GM18907 (cell line): Measurements from ENCODE around the gene PLXNB2.
"Not testable (repeated sequence)": the region's sequence is repeated elsewhere in the genome, so short reads cannot be mapped to it uniquely, and the experiment has no call there.

Source experiments
- ATAC-seq: cut with Tn5 transposase; IDR thresholded peaks from one replicate; pipeline ENCODE4 v1.9.1; 2021; ENCODE audit warnings: mild to moderate bottlenecking, moderate library complexity; ENCODE audit not compliant: unreplicated experiment

PLXNB2 gene

DNA sequence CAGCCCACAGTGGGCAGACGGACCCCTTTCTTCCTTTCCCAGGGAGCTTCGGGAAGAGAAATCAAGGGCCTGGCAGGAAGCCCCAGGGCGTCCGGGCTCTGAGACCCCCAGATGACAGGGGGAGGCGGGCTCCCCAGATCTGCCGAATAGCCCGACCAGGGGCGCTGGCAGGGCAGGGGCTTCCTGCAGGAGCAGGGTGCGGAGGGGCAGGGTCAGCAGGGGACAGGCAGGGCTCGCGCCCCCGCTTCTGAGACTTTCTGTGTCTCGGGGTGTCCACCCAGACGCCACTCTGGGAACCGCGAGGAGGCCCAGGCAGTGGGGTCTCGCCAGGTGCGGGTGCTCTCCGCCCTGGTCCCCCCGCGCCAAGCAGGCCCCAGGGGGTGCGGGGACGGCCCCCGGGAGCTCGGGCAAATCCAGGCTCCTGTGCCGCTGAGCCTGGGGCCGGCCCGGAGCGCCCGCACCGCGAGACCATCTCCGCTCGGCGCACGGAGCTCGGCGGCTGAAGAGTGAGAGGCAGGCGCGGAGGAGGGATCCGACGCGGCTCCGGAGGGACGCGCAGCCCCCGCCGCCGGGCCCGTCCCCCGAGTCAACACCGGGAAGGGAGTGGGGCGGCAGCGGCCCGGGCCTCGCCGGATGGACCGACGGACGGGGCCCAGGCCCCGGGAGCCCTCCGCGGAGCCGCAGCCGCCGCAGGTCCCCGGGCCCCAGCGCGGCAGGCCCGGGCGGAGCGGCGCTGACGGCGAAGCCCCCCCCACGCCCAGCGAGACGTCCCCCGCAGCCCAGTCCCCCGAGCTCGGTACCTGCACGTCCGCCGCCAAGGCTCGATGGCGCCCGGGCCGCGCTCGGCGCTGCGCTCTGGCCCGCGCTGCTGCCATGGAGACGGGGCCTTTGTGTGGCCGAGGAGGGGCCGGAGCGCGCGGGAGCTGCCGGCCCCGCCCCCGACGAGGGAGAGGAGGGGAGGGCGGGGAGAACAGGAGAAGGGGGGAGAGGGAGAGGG lies at the start of gene PLXNB2:
PLXNB2 (minus strand) TSS at position 894 of the 997 bp plus-strand sequence. CDS start 17,062 bp downstream, outside the sequence.
- no peak for ATAC-seq

GRCh38 chr22:50357222-50357621 lies 49.8 kb upstream of the PLXNB2 start:
- no peak for ATAC-seq

- ATAC-seq: no peak
Observed at GRCh38 chr22:50356186-50356585, 48.7 kb upstream of the PLXNB2 start.

DNA sequence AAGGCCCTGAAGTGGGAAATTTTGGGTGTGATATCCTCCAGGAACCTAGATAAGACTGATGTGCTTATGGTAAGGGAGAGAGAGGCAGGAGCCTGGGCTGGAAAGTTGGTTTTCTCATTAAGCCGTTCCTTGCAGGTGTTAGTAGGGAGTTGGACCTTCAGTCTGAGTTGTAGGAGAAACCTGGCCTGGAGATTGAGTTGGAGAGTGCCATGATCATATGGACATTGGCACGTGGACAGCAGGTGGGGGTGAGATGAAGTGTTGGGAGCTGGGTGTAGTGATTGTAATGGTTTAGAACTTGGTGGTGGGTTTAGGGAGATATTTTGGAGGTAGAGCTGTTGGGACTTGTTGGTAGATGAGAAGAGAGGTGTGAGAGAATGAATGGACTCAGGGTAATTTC lies 40.6 kb upstream of the PLXNB2 start:
- no peak for ATAC-seq

DNA sequence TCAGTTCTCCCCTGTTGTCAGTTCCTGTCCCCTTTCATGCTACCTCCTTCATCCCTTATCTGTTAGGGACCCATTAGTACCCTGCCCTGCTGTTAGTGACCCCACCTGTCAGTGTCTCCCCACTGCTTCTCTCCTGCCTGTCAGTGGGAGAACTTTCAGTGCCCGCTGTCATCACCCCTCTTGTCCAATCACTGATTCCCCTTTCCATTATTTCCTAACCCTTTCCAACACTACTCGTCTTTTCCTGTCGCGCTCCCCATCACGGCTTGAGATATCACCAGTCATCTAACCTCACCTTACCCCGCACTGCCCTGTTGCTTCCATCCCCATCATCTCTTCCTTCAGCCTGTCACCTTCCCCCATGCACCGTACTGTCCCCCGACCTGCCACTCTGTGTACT lies 39.7 kb upstream of the PLXNB2 start:
- ATAC-seq: no peak

GRCh38 chr22:50346470-50346869 lies 39.0 kb upstream of the PLXNB2 start:
- no peak for ATAC-seq

GRCh38 chr22:50343541-50343935 lies 36.1 kb upstream of the PLXNB2 start:
- ATAC-seq: no peak

- peak; percentile 73 for ATAC-seq
Observed at GRCh38 chr22:50342651-50343540, 35.5 kb upstream of the PLXNB2 start, which contains the start of gene PPP6R2. PPP6R2 (plus strand) TSS chr22:50343327; CDS start chr22:50393909, 50,582 bp downstream.

DNA sequence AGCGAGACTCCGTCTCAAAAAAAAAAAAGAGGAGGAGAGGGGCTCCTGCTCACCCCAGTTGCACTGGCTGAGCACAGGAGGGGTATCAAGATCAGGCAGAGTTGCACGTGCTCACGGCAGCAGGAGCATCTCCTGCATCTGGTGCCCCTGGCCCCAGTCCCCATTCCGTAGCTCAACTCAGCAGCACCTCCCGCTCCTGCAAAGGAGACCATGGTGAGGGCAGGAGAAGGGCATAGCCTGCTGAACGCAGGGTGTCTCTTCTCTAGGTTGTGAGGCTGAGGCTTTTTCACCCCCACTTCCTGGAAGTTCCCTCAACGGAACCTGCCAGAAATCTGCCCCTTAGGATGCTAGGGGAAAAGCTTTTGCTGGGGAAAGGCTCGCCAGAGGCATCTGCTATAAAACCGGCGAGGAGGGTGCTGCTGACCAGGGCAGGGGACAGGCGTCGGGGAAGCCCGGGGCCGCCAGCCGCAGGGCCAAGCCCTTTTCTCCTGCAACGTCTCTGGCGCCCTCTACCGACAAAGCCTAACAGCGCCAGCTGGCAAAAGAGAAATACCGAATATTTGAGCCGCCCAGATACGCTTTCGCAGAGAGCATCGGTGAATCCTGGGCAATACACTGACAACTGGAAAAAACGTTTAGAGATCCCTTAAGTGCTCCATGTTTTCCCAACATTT lies 34.7 kb upstream of the PLXNB2 start:
- peak; percentile 70 for ATAC-seq

DNA sequence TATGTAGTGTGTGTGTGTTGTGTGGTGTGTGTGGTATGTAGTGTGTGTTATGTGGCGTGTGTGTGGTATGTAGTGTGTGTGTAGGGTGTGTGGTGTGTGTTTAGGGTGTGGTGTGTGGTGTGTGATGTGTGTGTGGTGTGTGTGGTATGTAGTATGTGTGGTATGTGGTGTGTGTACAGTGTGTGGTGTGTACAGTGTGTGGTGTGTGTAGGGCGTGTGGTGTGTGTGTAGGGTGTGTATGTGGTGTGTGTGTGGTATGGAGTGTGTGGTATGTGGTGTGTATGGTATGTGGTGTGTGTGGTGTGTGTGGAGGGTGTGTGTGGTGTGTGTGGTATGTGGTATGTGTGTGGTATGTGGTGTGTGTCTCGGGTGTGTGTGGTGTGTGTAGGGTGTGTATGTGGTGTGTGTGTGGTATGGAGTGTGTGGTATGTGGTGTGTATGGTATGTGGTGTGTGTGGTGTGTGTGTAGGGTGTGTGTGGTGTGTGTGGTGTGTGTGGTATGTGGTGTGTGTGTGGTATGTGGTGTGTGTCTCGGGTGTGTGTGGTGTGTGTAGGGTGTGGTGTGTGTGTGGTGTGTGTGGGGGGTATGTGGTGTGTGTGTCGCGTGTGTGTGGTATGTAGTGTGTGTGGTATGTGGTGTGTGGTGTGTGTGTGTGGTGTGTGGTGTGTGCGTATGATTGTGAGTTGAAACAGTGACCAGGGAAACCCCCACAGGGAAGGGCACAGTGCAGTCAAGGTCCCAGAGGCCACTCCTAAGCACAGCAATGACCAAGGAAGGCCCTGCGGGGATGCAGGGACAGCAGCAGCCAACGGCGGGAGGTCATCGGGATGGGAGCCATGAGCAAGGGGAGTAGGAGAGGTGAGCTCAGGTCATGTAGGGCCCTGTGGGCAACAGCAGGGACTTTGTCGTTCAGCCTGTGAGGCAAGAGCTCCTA lies 32.8 kb upstream of the PLXNB2 start:
- no peak for ATAC-seq

DNA sequence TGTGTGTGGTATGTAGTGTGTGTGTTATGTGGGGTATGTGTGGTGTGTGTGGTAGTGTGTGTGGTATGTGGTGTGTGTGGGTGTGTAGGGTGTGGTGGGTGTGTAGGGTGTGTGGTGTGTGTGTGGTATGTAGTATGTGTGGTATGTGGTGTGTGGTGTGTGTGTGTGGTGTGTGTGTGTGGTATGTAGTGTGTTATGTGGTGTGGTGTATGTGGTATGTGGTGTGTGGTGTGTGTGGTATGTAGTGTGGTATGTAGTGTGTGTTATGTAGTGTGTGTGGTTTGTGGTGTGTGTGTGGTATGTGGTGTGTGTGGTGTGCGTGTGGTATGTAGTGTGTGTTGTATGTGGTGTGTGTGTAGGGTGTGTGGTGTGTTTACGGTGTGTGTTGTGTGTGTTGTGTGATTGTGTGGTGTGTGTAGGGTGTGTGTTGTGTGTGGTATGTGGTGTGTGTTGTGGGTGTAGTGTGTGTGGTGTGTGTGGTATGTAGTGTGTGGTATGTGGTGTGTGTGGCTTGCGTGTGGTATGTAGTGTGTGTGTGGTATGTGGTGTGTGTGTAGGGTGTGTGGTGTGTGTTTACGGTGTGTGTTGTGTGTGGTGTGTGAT lies 31.5 kb upstream of the PLXNB2 start:
- ATAC-seq: no peak

GRCh38 chr22:50338042-50338573 lies 30.7 kb upstream of the PLXNB2 start:
- no peak for ATAC-seq

GRCh38 chr22:50337262-50338041 lies 30.0 kb upstream of the PLXNB2 start:
- no peak for ATAC-seq

- not testable (repeated sequence) for ATAC-seq
Observed at GRCh38 chr22:50334433-50334832, 27.0 kb upstream of the PLXNB2 start.

GRCh38 chr22:50329236-50329635 lies 21.8 kb upstream of the PLXNB2 start:
- no peak for ATAC-seq

- no peak for ATAC-seq
Observed at GRCh38 chr22:50327711-50328019, 20.2 kb upstream of the PLXNB2 start.

DNA sequence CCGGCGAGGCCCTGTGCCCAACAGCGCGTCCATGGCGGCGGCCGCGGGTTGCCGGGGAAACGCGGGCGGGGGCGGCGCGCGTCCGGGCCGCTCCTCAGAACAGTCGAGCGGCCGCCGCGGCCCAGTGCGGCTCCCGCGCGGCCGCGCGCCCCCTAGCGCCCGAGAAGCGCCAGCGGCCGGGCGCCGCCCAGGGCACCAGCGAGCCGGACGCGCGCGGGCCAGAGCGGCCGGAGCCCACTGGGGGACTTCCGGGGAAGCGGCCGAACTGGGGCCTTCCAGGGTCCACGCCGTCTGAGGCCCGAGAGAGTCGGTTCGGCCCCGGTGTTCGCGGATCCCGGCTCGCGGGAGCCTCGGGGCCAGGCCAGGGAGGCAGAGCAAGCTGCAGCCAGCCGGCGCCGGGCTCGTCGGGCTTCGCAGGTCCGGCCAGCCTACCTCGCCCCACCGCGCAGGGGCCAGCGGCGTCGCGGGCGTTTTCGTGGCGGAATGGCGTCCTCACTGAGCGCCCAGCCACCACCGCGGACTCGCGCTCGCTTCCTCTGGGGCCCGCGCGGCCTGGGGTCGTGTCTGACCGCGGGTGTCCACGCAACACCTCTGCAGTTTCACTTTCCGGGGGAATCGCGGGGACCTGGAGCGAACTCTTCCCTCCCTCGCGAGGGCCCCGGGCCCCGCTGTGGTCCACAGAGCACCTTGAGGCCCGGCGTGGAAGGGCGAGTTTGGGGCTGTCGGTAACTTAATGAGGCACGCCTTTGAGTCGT lies 19.7 kb upstream of the PLXNB2 start, which contains the start of gene DENND6B:
DENND6B (minus strand) TSS at position 57 of the 755 bp plus-strand sequence; CDS start at position 33, 24 bp downstream.
- peak; percentile 74 for ATAC-seq
